ENCODE measurements around the gene SLC16A13. TPM values are rescaled to one million over a fixed set of nuclear protein-coding genes. Genes with fewer than 3 reads are reported as not detected.

Gene SLC16A13
- total and polyA plus RNA-seq, 2 of the 8 experiments (the other 6 are each of a cell fraction or from before 2014, with no cell fraction given) = 5.4 to 5.8 TPM

- no peak for DNase-seq (ENCODE audit: low read depth in 1 of 2, low spot score in 2 of 2)
- H3K23ac ChIP-seq (ENCODE audit: insufficient read length) = no peak overlapping the region
- ChIA-PET CTCF (ENCODE audit: partially characterized antibody) (interaction anchor here (1.2 to 11.1 kb wide), 9 partner anchors 22 to 333 kb away, joined by 3 to 152 read pairs (median 4); partner anchors contain the start of gene BCL6B), POLR2A (ENCODE audit: partially characterized antibody) (interaction anchor here (0.6 kb wide), 1 partner anchor 34 kb away, joined by 3 read pairs; no protein-coding TSS in a partner anchor)
- peaks cover 0 to 4% (median 3%) of the 10 kb centered on the region in 4 experiments; a peak in 3 of 8 replicates for H3K36me3 ChIP-seq (ENCODE audit: control insufficient read depth in 2 of 4, insufficient read depth in 4 of 4, low read length in 3 of 4)
- peaks cover 10% of the 10 kb centered on the region; the same call in 1 of the 2 replicates for H3K23me2 ChIP-seq (ENCODE audit: low read depth, low read length)
- no peak overlapping the region for H2BK20ac ChIP-seq (ENCODE audit: low read length)
- FAIRE-seq = no peak
- no peak overlapping the region for H3K4ac ChIP-seq (replicated peaks; ENCODE audit: insufficient read length, low read depth, low read length)
- H2BK5ac ChIP-seq (ENCODE audit: low read depth, low read length) = no peak overlapping the region
- no peak overlapping the region for H2BK15ac ChIP-seq (ENCODE audit: low read length)
- no peak overlapping the region for H3K4me3 ChIP-seq (ENCODE audit: extremely low read depth in 1 of 4, insufficient read depth in 2 of 4, low read depth in 3 of 4, low read length in 4 of 4)
- H4K5ac ChIP-seq (ENCODE audit: insufficient read length, low read depth, low read length) = no peak overlapping the region
- H3K56ac ChIP-seq (replicated peaks; ENCODE audit: insufficient read length, low read depth, low read length) = no peak overlapping the region
- H2AFZ ChIP-seq (ENCODE audit: low read length) = no peak overlapping the region
- peaks cover 0 to 9% (median 1%) of the 10 kb centered on the region in 4 experiments; a peak in 2 of 7 replicates for H3K4me1 ChIP-seq (replicated peaks in 1 of 4; ENCODE audit: control insufficient read depth in 3 of 4, insufficient read depth in 4 of 4, low read length in 3 of 4)
- H3K4me2 ChIP-seq (ENCODE audit: insufficient read depth in 1 of 2, low read depth in 2 of 2, low read length in 2 of 2) = no peak overlapping the region
- H3K18ac ChIP-seq (ENCODE audit: extremely low read depth, low read length) = no peak overlapping the region
- H4K20me1 ChIP-seq (replicated peaks in 1 of 2; ENCODE audit: control insufficient read depth in 1 of 2, insufficient read depth in 2 of 2, low read length in 2 of 2) = peaks cover 1 to 15% of the 10 kb centered on the region in 2 experiments
- no peak overlapping the region for H4K91ac ChIP-seq (replicated peaks; ENCODE audit: insufficient read length, low read length)
- no peak overlapping the region for H2BK120ac ChIP-seq (replicated peaks; ENCODE audit: low read depth, low read length)
- H4K8ac ChIP-seq (ENCODE audit: extremely low read depth, insufficient read depth, low read length) = no peak overlapping the region
- H3K27me3 ChIP-seq (replicated peaks in 1 of 4; ENCODE audit: control insufficient read depth in 3 of 4, extremely low read depth in 1 of 4, insufficient read depth in 3 of 4, low read length in 3 of 4) = peaks cover 2 to 32% (median 24%) of the 10 kb centered on the region in 4 experiments
- 81% methylated on average over 11 of the region's 11 CpGs; no CpG with 5 or more reads in 1 of the 2 experiments for WGBS, 2 experiments (ENCODE audit: extremely low coverage in 1 of 2, insufficient coverage in 1 of 2, insufficient read length in 1 of 2, insufficient replicate concordance in 2 of 2, low coverage in 1 of 2, low lambda C conversion rate in 2 of 2, missing lambda C conversion rate in 1 of 2)
- no peak overlapping the region for H3K27ac ChIP-seq (ENCODE audit: low read depth, low read length)
- H3K79me1 ChIP-seq (ENCODE audit: low read depth, low read length) = no peaks in the 10 kb centered on the region
- H3K9ac ChIP-seq (replicated peaks in 1 of 4; ENCODE audit: extremely low read depth in 1 of 4, low read depth in 3 of 4, low read length in 3 of 4) = no peak overlapping the region
- no peak overlapping the region for H3K14ac ChIP-seq (ENCODE audit: insufficient read length)
- H2AK5ac ChIP-seq (ENCODE audit: low read depth, low read length) = no peak overlapping the region
- H2BK12ac ChIP-seq (ENCODE audit: low read depth, low read length) = no peak overlapping the region
- no peaks in the 10 kb centered on the region for H3K9me3 ChIP-seq (ENCODE audit: insufficient read depth in 2 of 2, low read depth in 1 of 2, low read length in 1 of 2)
- no peaks in the 10 kb centered on the region; a peak in 1 of 4 replicates for H3K79me2 ChIP-seq (ENCODE audit: control insufficient read depth in 1 of 2, insufficient read depth in 2 of 2, low read length in 2 of 2)
- TF ChIP-seq YY1 (IDR thresholded peaks at IDR 0.05; ENCODE audit: low read depth, low read length) (no peak), RNF2 (IDR thresholded peaks at IDR 0.05; ENCODE audit: borderline replicate concordance, low read depth, low read length, missing control alignments, poor library complexity, severe bottlenecking) (no peak), CBX8 (IDR thresholded peaks at IDR 0.05; ENCODE audit: borderline replicate concordance, low read depth, low read length) (no peak), BACH1 (IDR thresholded peaks at IDR 0.05; ENCODE audit: low read length) (no peak), SP1 (IDR thresholded peaks at IDR 0.05; ENCODE audit: low read depth, low read length) (no peak), CHD1 (IDR thresholded peaks at IDR 0.05; ENCODE audit: low read depth, low read length) (no peak), ZNF274 (IDR thresholded peaks at IDR 0.05; ENCODE audit: borderline replicate concordance, extremely low read depth, low read length) (no peak), EZH2 (IDR thresholded peaks at IDR 0.05; ENCODE audit: low read depth, low read length, severe bottlenecking) (no peak)
Observed at GRCh38 chr17:6998855-6999508, 36.8 kb upstream of the SLC16A13 start.

Measured in H1 (cell line).